Fibroblast of lung (primary cell): ENCODE data around the gene WDR26.

ENCODE experiments used
- CTCF ChIP-seq, 2 donors: IDR thresholded peaks in 1 of 2; conservative IDR thresholded peaks in 1 of 2; 1 replicate in 1 of 2; 2 replicates in 1 of 2; pipeline ENCODE4 v1.5.1; 2011 to 2012; ENCODE audit warnings: low read length in 2 of 2, control low read depth in 1 of 2, inconsistent platforms in 1 of 2, low read depth in 1 of 2, mild to moderate bottlenecking in 1 of 2
- EZH2 ChIP-seq: IDR thresholded peaks from 2 replicates; pipeline ENCODE4 v1.5.1; 2012; ENCODE audit warnings: low read length, control low read depth, mild to moderate bottlenecking; ENCODE audit errors: missing control alignments

DNA sequence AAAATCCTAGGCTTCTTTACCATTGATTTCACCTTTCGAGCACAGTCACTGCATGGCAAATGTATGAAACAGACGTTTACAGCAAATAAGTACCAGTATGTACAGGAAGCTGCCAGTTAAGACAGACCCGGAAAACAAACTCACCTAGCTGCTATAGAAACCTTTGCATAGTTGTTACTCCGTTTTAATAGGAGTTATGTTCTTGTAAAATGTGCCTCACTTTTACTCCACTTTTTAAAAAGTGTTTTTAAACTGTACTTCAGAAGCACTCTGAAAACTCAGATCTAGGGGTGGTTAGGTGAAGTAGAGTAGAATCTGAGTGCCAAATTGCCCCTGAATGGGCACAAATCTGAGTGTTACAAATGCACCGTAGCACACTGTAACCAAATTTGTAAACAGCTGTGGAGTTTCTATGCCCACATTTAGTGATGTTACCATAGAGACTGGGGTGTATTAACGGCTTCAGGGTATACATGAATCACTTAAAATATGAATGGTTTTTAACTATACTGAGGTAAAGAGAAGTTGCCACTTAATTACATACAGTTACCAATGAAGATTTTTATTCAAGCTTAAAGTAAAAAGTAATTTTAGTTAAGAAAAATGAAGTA lies 47.2 kb downstream of the WDR26 start:
- TF ChIP-seq EZH2 (no peak), CTCF (conservative IDR thresholded peaks at IDR 0.05 in 1 of 2, IDR thresholded peaks at IDR 0.05 in 1 of 2; ENCODE audit: low read depth in 1 of 2, low read length in 2 of 2) (no peak)
